HepG2 (cell line): ENCODE measurements around the gene TXNDC9. TPM values are rescaled to one million over a fixed set of nuclear protein-coding genes. Genes with fewer than 3 reads are reported as not detected.

Experiments
- ARNT2 ChIP-seq: sonication (generic); formaldehyde crosslinking; IDR thresholded peaks from 2 replicates; pipeline ENCODE4 v1.8.0; 2022; ENCODE audit warnings: mild to moderate bottlenecking, low read depth, missing genetic modification reagents, moderate library complexity
- ASH2L ChIP-seq: fragments of 300-600, 200-600 bp; sonication (generic); IDR thresholded peaks from 2 replicates; pipeline ENCODE4 v1.7.0; 2017; ENCODE audit warnings: low read depth, mild to moderate bottlenecking, moderate library complexity, mixed read lengths, low read length; ENCODE audit not compliant: insufficient read length
- GTF3A ChIP-seq: sonication (generic); formaldehyde crosslinking; conservative IDR thresholded peaks from 2 replicates; pipeline ENCODE4 v1.4.0; 2020; ENCODE audit warnings: mild to moderate bottlenecking, missing genetic modification reagents
- KMT2B ChIP-seq: IDR thresholded peaks from 2 replicates; pipeline ENCODE4 v1.6.1; 2016; ENCODE audit warnings: missing genetic modification reagents, missing compliant biosample characterization
- MTERF4 ChIP-seq: sonication (generic); formaldehyde crosslinking; IDR thresholded peaks from 2 replicates; pipeline ENCODE4 v1.8.0; 2023; ENCODE audit warnings: mild to moderate bottlenecking, missing genetic modification reagents
- MTF2 ChIP-seq: sonication (generic); formaldehyde crosslinking; IDR thresholded peaks from 2 replicates; pipeline ENCODE4 v1.5.0; 2020; ENCODE audit warnings: missing genetic modification reagents, borderline replicate concordance
- NBN ChIP-seq: fragments of 450-650 bp; conservative IDR thresholded peaks from 2 replicates; pipeline ENCODE4 v1.6.1; 2017
- ZFP82 ChIP-seq: sonication (generic); formaldehyde crosslinking; IDR thresholded peaks from 2 replicates; pipeline ENCODE4 v1.5.1; 2020; ENCODE audit warnings: mild to moderate bottlenecking, missing genetic modification reagents, borderline replicate concordance
- ZIK1 ChIP-seq: sonication (generic); formaldehyde crosslinking; IDR thresholded peaks from 2 replicates; pipeline ENCODE4 v1.5.0; 2020; ENCODE audit warnings: mild to moderate bottlenecking, low read depth, missing genetic modification reagents, borderline replicate concordance
- ZNF484 ChIP-seq: sonication (generic); formaldehyde crosslinking; IDR thresholded peaks from 2 replicates; pipeline ENCODE4 v1.5.1; 2020; ENCODE audit warnings: mild to moderate bottlenecking, low read depth, missing genetic modification reagents, borderline replicate concordance
- ZNF703 ChIP-seq: sonication (generic); formaldehyde crosslinking; IDR thresholded peaks from 2 replicates; pipeline ENCODE4 v1.5.1; 2020; ENCODE audit warnings: missing genetic modification reagents, mild to moderate bottlenecking, moderate library complexity, borderline replicate concordance
- ZNF773 ChIP-seq: sonication (generic); formaldehyde crosslinking; IDR thresholded peaks from 2 replicates; pipeline ENCODE4 v1.4.0; 2020; ENCODE audit warnings: missing genetic modification reagents, borderline replicate concordance
- polyA plus RNA-seq, 8 experiments: library from polyadenylated mRNA; depleted of rRNA in 3 of 8; stranded (reverse) in 7 of 8; unstranded in 1 of 8; fragments of >200 nt; fragmentation: Illumina TruSeq in 4 of 8; extraction: Trizol in 4 of 8; gene quantifications; 2 replicates each; pipeline versions ENCODE4 v1.2.1 to v1.2.3, GENCODE V29; 2011 to 2016; ENCODE audit warnings: low read depth in 4 of 8, missing spikeins in 1 of 8, mixed read lengths in 1 of 8; ENCODE audit not compliant: insufficient read depth in 1 of 8
- total RNA-seq, 5 experiments: library from RNA; depleted of rRNA; stranded (reverse); fragments of >200 nt; fragmentation: Illumina TruSeq; extraction: Trizol; gene quantifications; 2 replicates each; pipeline ENCODE4 v1.2.3, GENCODE V29; 2016; ENCODE audit warnings: low read depth in 1 of 5
- TF ChIP-seq, protein P1 (sequence below): sonication (generic); formaldehyde crosslinking; IDR thresholded peaks from 2 replicates; pipeline ENCODE4 v1.4.0; 2020; ENCODE audit warnings: missing genetic modification reagents
- TF ChIP-seq, protein P2 (sequence below): sonication (generic); formaldehyde crosslinking; IDR thresholded peaks from 2 replicates; pipeline ENCODE4 v1.8.1; 2023; ENCODE audit warnings: mild to moderate bottlenecking, missing genetic modification reagents
- TF ChIP-seq, protein P3 (sequence below): sonication (generic); formaldehyde crosslinking; IDR thresholded peaks from 2 replicates; pipeline ENCODE4 v1.4.0; 2020; ENCODE audit warnings: missing genetic modification reagents

The TXNDC9 gene
- total and polyA plus RNA-seq, 2 of the 13 experiments (the other 11 are each of a cell fraction or from before 2014, with no cell fraction given): 35.2 to 94.6 TPM

- TF ChIP-seq, protein P1, sequence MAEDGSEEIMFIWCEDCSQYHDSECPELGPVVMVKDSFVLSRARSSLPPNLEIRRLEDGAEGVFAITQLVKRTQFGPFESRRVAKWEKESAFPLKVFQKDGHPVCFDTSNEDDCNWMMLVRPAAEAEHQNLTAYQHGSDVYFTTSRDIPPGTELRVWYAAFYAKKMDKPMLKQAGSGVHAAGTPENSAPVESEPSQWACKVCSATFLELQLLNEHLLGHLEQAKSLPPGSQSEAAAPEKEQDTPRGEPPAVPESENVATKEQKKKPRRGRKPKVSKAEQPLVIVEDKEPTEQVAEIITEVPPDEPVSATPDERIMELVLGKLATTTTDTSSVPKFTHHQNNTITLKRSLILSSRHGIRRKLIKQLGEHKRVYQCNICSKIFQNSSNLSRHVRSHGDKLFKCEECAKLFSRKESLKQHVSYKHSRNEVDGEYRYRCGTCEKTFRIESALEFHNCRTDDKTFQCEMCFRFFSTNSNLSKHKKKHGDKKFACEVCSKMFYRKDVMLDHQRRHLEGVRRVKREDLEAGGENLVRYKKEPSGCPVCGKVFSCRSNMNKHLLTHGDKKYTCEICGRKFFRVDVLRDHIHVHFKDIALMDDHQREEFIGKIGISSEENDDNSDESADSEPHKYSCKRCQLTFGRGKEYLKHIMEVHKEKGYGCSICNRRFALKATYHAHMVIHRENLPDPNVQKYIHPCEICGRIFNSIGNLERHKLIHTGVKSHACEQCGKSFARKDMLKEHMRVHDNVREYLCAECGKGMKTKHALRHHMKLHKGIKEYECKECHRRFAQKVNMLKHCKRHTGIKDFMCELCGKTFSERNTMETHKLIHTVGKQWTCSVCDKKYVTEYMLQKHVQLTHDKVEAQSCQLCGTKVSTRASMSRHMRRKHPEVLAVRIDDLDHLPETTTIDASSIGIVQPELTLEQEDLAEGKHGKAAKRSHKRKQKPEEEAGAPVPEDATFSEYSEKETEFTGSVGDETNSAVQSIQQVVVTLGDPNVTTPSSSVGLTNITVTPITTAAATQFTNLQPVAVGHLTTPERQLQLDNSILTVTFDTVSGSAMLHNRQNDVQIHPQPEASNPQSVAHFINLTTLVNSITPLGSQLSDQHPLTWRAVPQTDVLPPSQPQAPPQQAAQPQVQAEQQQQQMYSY: peak; percentile 83
- TF ChIP-seq ZNF484 (CRISPR knock-in tag): no peak
- TF ChIP-seq MTERF4 (CRISPR knock-in tag): no peak
- no peak for TF ChIP-seq GTF3A
- peak; percentile 93 for TF ChIP-seq ARNT2
- TF ChIP-seq ZFP82 (CRISPR knock-in tag): peak; percentile 88; the same call in 1 of the 2 replicates
- no peak for TF ChIP-seq ZIK1 (CRISPR knock-in tag)
- no peak for TF ChIP-seq NBN
- TF ChIP-seq, protein P2, sequence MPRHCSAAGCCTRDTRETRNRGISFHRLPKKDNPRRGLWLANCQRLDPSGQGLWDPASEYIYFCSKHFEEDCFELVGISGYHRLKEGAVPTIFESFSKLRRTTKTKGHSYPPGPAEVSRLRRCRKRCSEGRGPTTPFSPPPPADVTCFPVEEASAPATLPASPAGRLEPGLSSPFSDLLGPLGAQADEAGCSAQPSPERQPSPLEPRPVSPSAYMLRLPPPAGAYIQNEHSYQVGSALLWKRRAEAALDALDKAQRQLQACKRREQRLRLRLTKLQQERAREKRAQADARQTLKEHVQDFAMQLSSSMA: no peak
- TF ChIP-seq, protein P3, sequence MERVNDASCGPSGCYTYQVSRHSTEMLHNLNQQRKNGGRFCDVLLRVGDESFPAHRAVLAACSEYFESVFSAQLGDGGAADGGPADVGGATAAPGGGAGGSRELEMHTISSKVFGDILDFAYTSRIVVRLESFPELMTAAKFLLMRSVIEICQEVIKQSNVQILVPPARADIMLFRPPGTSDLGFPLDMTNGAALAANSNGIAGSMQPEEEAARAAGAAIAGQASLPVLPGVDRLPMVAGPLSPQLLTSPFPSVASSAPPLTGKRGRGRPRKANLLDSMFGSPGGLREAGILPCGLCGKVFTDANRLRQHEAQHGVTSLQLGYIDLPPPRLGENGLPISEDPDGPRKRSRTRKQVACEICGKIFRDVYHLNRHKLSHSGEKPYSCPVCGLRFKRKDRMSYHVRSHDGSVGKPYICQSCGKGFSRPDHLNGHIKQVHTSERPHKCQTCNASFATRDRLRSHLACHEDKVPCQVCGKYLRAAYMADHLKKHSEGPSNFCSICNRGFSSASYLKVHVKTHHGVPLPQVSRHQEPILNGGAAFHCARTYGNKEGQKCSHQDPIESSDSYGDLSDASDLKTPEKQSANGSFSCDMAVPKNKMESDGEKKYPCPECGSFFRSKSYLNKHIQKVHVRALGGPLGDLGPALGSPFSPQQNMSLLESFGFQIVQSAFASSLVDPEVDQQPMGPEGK (CRISPR knock-in tag): 0 out of 2 replicates have a peak, but pooled peaks have one; percentile 3
- TF ChIP-seq MTF2 (CRISPR knock-in tag): 0 out of 2 replicates have a peak, but pooled peaks have one; percentile 53
- TF ChIP-seq ZNF773 (CRISPR knock-in tag): no peak
- peak; percentile 99 for TF ChIP-seq ASH2L
- TF ChIP-seq ZNF703 (CRISPR knock-in tag): no peak; the same call in 1 of the 2 replicates
- peak; percentile 99 for TF ChIP-seq KMT2B (CRISPR knock-in tag)
Observed at GRCh38 chr2:99335911-99336803, at the start of gene TXNDC9 (continued).
